HG02798 (cell line): ENCODE results near the gene SETD1B.

ENCODE experiments used
- ATAC-seq: cut with Tn5 transposase; IDR thresholded peaks from one replicate; pipeline ENCODE4 v1.9.1; 2021; ENCODE audit warnings: mild to moderate bottlenecking; ENCODE audit not compliant: unreplicated experiment, poor library complexity

Gene SETD1B

DNA sequence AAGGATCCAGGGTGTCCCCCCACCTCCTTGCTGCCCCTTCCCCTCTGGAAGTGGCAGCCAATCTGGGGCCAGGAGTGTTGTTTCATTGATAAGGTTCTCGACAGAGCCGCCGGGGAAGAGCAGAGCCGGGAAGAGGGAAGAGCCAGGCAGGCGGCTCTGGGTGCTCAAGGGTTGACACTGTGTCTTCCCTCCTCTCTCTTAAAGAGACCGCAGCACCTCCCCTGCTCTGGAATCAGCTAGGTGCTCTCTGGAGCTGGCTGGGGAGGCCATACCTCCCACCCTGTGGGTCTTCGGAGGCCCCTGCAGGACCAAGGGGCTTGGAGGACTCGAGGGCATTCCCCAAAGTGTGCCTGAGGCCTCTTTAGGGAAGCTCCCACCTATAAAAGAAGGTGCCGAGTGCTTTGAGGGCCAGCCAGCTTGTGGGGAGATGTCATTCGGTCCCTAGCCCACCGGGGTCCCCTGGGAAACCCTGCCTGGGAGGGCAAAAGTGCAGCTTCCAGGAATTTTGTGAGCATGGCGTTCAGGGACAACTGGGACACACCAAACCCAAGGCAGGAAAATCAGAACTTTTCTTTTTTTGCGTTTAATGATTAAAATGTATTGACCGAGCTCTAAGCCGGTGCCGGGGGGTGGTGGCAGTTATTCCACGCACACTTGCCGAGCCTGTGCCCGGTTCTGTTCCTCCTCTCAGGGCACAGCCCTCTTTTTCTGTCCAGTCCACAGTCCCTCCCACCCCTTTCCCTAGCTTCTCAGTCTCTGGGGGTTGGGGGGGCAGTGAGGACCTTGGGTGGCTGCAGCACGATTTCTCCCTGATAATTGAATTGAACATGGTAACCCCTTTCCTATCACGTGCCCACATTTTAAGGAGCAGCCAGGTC is 3.0 kb downstream of the SETD1B start:
- no peak for ATAC-seq

- no peak for ATAC-seq
Observed at GRCh38 chr12:121807642-121808347, 4.0 kb downstream of the SETD1B start.

- ATAC-seq = no peak
Observed at GRCh38 chr12:121808623-121809022, 4.8 kb downstream of the SETD1B start.

- no peak for ATAC-seq
Observed at GRCh38 chr12:121809712-121810116, 5.9 kb downstream of the SETD1B start.

DNA sequence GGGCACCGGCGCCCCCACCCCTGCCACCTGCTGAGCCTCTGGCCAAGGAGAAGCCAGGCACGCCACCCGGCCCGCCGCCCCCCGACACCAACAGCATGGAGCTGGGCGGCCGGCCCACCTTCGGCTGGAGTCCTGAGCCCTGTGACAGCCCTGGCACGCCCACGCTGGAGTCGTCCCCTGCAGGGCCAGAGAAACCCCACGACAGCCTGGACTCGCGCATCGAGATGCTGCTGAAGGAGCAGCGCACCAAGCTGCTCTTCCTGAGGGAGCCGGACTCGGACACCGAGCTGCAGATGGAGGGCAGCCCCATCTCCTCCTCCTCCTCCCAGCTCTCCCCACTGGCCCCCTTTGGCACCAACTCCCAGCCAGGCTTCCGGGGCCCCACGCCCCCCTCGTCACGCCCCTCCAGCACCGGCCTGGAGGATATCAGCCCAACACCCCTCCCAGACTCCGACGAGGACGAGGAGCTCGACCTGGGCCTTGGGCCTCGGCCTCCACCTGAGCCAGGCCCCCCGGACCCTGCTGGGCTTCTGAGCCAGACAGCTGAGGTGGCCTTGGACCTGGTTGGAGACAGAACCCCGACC is 6.5 kb downstream of the SETD1B start:
- no peak for ATAC-seq

- ATAC-seq = no peak
Observed at GRCh38 chr12:121810833-121811433, 7.1 kb downstream of the SETD1B start.

- peak; percentile 65 for ATAC-seq
Observed at GRCh38 chr12:121811434-121812319, 7.9 kb downstream of the SETD1B start.

- ATAC-seq = no peak
Observed at GRCh38 chr12:121812320-121812871, 8.6 kb downstream of the SETD1B start.

DNA sequence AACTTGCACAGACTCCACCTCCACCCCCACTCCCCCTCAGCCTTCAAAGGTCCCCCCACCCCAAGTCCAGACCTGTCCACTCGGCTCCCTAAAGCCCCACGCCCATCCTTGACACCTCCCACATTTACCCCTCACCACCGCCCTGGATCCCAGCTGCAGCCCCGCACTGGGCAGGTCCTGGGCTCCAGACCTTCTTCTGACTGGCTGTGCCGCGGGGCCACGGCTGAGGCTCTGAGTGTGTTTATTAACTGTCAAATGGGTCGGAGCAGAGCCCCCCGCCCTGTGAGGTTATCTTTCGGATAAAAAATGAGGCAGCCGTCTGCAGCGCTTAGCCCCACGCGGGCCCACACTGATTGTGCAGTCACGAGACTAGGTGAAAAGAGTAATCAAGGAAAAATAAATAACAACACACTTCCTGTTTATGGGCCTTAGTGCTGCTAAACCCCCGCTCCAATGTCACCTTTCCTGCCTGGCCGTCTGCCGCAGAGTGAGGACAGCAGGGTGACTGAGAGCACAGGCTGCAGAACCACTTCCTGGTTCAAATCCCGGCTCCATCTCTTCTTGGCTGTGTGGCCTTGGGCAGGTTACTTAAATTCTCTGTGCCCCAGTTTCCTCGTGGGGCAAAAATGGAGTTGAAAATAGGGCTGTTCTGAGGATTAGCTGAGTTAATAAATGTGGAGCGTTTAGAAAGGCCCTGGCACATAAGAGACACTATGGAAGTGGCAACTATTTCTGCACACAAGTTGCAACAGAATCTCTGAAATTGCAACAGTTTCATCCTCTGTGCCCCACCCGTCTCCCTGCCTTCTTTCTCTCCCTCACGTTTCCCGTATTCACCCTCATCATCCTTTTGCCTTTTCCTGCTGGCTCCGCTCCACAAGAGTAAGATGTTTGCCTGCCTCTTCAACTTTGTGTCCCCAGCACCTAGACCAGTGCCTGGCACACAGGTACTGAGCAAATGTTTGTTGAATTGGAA is 9.4 kb downstream of the SETD1B start:
- ATAC-seq = no peak

DNA sequence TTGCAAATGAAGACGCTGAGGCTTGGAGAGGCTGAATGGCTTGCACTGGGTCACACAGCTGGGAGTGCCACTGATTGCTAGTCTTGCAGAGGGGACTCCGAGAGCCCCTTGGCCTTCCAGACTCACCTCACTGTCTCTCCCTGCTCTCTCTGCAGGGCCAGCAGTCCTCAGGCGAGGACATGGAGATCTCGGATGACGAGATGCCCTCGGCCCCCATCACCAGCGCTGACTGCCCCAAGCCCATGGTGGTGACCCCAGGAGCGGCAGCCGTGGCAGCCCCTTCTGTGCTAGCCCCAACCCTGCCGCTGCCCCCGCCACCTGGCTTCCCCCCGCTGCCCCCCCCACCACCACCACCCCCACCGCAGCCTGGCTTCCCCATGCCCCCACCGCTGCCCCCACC is 10.1 kb downstream of the SETD1B start:
- no peak for ATAC-seq

DNA sequence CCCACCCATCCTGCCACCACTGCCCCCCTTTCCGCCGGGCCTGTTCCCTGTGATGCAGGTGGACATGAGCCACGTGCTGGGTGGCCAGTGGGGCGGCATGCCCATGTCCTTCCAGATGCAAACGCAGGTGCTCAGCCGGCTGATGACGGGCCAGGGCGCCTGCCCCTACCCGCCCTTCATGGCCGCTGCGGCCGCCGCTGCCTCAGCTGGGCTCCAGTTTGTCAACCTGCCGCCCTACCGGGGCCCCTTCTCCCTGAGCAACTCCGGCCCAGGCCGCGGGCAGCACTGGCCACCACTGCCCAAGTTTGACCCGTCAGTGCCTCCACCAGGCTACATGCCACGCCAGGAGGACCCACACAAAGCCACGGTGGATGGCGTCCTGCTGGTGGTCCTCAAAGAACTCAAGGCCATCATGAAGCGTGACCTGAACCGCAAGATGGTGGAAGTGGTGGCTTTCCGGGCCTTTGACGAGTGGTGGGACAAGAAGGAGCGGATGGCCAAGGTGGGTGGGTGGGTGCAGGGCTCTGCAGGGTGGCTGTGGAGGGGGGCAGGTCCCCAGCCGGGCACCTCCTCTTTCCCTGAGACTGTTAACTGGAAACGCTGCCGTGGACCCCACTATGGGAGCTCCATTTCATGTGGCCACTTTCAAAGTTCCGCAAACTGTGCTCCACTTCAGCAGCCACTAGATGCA is 10.8 kb downstream of the SETD1B start:
- ATAC-seq = no peak

- ATAC-seq = no peak
Observed at GRCh38 chr12:121815263-121815662, 11.5 kb downstream of the SETD1B start.

GRCh38 chr12:121816925-121817647 is 13.3 kb downstream of the SETD1B start:
- ATAC-seq = no peak

- no peak for ATAC-seq
Observed at GRCh38 chr12:121817648-121818043, 13.8 kb downstream of the SETD1B start.

DNA sequence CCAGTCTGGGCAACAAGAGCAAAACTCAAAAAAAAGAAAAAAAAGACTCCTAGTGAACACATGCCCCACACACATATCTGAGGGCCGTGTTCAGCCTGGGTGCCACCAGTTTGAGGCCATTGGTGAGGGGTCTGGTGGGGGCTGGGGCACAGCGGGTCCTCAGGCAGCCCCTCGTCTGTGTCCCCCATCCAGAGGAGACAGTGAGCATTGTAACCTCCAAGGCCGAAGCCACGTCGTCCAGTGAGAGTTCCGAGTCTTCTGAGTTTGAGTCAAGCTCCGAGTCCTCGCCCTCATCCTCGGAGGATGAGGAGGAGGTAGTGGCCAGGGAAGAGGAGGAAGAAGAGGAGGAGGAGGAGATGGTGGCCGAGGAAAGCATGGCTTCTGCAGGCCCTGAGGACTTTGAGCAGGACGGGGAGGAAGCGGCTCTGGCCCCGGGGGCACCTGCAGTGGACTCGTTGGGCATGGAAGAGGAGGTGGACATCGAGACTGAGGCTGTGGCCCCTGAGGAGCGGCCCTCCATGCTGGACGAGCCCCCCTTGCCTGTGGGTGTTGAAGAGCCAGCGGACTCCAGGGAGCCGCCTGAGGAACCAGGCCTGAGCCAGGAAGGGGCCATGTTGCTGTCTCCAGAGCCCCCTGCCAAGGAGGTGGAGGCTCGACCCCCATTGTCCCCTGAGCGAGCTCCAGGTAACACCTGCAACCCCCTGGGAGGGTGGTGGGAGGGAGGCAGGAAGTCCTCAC is 15.6 kb downstream of the SETD1B start:
- no peak for ATAC-seq

DNA sequence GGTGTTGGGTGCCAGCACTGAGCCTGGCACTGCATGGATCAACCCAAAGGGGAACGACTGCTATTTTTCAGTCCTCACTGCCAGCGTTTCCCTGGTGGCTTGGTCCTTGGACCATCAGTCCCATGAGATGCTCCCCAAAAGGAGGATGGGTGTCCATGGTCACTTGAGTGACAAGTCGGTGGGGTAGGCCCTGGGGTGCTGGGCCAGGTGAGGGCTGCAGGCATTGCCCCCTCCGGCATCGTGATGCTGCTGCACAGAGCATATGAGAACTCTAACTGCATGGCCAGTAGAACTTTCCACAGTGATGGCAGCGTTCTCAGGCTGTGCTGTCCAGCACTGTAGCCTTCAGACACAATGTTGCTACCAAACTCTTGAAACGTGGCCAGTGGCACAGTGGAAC is 16.2 kb downstream of the SETD1B start:
- no peak for ATAC-seq
